ENCODE results near the gene TMEM72.

Gene TMEM72

DNA sequence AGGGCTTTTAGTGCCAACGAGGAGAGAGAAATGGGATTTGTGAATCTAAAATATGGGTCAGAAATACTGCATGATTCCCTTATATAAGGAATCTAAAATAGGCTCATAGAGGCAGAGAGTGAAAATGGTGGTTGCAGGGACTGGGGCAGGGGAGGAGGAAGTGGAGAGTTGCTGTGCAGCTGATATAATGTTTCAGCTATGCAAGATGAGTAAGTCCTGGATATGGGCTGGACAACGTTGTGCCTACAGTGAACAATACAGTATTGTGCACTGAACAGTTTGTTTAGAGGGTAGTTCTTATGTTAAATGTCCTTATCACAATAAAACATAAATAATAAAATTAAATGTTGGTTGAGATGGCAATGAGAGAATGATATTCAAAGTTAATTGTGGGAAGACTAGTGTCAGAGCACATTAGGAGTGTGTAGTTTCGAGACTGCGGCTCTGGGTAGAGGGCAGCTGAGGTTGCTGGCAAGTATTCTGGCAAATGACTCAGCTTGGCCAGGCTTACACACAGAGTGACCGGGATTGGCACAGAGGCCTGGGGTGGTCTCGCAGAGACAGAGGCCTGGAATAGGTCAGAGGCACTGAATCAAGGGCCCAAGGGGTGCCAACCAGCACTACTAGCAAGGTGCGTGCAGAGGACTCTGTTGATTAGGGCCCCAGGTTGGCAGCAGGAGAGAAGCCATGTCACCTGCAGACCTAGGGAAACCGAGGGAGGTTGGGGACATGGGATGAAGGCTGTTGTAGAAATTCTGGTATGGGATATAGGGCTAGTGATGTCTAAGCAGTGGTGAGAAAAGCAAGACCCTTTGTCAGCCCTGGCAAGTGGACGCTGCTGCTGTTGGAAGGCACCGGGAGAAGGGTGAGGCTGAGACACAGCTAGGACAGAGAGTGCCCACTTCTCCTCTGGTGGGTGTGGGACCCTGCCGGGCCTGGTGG is 70.3 kb downstream of the TMEM72 start:
- no peak for DNase-seq

DNA sequence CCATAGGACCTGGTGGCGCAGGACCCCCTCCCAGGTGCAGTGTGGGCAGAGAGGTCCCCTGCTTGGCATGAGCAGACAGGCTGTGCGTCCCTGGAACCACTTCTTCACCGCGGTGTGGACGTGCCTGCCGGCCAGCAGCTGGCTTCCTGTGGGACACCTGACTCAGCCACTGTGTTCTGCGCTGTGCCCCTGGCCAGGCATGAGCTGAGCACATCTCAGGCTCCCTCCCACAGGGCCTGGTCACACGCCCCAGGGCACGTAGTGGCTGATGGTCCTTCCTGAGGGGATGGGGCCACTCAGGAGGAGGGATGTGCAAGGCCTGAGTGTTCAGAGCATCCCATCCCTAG is 71.0 kb downstream of the TMEM72 start:
- DNase-seq, result no peak

DNA sequence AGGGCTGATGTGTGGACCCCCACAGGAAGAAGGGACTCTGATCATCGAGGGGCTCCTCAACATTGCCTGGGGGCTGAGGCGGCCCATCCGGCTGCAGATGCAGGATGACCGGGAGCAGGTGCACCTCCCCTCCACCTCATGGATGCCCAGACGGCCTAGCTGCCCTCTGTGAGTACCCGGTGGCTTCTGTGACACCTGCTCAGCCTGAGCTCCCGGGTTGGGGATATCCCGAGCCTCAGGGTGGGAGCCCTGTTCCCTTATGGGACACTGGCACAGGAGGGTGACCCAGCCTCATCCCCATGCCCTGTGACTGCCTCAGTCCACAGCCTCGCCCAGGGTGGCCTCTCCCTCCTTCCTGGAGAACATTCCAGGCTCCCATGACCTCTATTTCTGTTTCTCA is 71.4 kb downstream of the TMEM72 start:
- no peak for DNase-seq

DNA sequence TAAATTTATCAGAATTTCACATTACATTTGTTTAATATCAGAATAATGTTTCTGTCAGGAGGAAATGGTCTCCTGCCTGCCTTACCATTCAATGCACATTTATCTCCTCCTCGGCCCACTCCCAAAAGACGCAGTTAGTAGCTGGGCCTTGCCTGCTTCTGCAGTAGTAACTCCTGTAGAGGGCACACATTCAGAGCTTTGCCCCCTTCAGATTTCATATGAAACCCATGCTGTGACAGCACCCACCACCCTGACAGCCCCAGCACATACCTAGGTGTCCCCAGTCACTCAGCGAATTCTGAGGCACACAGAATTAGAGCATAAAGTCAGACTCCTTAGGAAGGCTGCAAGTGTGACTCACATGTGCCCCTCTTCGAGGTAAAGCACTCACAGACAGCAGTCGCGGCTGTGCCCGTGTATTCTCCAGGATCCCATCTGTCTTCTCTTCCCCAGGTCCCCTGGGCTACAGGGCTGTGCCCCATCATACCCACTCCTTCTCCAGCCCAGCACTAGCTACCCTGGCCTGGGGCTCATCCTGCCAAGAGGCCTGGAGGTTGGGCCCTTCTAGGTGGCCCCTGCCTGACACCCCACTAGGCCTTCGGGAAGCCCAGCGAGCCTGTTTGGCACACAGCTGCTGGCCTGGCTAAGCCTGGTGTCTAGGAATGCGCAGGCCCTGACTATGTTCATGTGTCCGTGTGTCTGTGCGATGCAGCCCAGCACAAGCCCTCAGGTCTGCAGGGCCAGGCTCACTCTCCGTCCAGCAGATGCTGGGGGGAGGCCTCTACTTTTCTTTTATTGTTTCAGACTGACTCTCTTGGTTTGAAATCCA is 72.1 kb downstream of the TMEM72 start:
- DNase-seq, result no peak

DNA sequence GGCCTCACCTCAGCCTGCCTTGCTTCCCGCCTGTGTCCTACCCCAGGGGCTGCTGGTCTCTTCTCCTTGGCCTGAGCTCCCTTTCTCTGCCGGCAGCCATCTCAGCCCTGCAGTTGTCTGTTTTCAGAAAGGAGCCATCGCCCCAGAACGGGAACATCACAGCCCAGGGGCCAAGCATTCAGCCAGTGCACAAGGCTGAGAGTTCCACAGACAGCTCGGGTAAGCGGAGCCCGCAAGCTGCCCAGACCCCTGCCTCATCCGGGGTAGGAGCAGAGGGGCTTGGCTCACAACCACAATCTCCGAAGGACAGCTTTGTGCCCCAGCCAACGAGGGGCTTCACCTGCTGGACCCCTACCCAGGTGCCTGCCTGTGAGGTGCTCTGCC is 72.8 kb downstream of the TMEM72 start:
- no peak for DNase-seq

DNA sequence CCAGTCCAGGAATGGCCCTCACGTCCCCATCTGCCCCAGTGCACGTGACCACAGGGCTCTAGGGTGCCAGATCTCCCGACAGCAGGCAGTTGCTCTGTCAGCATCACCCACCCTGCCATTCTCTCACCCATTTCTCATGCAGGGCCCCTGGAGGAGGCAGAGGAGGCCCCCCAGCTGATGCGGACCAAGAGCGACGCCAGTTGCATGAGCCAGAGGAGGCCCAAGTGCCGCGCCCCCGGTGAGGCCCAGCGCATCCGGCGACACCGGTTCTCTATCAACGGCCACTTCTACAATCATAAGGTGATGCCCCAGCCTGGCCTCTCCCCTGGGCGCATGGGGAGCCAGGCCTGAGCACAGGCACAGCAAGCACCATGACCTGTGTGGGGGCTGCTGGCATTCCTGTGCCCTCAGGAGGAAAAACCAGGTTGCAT is 73.5 kb downstream of the TMEM72 start:
- no peak for DNase-seq

DNA sequence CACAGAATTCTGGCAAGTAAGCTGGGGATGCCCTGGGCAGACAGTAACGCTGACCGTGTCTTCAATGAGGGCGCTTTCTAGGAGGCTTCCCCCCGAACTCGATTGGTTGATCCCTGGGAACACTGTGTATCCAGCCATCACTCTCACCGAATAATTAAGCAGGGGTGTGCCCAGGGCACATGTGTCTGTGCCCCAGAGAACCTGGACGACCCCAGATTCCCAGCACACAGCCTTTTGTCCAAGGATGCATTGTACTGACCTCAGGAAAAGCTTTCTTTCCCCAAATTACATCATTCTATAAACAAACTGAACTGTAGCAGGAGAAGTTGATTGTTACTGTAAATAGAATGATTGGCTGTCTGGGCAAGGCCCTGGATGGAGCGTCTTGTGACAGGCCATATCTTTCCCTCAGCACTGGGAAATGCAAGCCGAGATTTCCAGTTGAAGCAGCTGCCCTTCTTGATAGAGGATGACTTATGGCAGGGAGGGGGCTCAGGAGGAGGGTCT is 74.1 kb downstream of the TMEM72 start:
- no peak for DNase-seq

DNA sequence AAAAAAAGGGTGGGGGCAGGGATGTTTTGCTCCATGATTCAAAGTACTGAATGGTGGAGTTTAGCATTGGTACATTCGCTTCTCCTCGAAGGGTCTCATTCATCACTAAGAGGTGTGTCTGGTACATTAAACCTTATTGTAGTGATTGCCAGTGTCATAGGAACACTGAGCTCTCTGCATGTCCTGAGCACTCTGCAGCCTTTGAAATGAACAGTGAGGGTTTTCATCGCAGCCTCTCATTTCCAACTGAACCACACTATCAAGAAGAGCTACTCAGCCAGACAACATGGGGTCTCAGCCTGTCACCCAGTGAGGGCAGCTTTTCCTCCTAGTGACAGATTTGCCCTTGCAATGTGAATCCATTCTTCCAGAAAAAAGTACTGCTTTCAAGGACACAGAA is 75.0 kb downstream of the TMEM72 start:
- DNase-seq, result no peak

Measured in NCI-H774 (cell line).